OCI-LY7 (cell line): ENCODE results near the gene PSMB11.

Experiments used
- EZH2phosphoT487 ChIP-seq: fragments of 200-600 bp; sonication (generic); IDR thresholded peaks from 2 replicates; pipeline ENCODE4 v1.6.1; 2018; ENCODE audit warnings: low read depth, borderline replicate concordance, mild to moderate bottlenecking, mixed run types, antibody characterized with exemption, low read length, moderate library complexity, mixed read lengths
- TF ChIP-seq, protein P1 (sequence below): fragments of 200-600 bp; sonication (generic); conservative IDR thresholded peaks from 2 replicates; pipeline ENCODE4 v1.5.1; 2014; ENCODE audit warnings: mild to moderate bottlenecking, antibody characterized with exemption, low read length, moderate library complexity, mixed read lengths

DNA sequence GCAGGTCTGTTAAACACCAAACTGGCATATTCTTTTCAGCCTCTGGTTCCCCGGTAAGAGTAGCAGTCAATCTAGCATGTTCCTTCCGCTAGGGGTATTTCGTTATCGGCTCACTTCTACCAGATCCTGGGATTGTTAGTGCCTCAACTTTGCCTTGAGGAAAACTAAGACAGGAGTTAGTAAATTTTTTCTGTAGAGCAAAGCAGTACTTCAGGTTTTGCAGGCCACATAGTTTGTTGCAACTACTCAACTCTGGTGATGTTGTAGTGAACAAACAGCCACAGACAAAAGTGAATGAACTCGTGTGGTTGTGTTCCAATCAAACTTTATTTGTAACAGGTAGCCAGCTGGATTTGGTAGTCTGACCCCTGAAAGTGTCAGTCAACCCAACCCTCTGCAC is 21.6 kb downstream of the PSMB11 start:
- TF ChIP-seq, protein P1, sequence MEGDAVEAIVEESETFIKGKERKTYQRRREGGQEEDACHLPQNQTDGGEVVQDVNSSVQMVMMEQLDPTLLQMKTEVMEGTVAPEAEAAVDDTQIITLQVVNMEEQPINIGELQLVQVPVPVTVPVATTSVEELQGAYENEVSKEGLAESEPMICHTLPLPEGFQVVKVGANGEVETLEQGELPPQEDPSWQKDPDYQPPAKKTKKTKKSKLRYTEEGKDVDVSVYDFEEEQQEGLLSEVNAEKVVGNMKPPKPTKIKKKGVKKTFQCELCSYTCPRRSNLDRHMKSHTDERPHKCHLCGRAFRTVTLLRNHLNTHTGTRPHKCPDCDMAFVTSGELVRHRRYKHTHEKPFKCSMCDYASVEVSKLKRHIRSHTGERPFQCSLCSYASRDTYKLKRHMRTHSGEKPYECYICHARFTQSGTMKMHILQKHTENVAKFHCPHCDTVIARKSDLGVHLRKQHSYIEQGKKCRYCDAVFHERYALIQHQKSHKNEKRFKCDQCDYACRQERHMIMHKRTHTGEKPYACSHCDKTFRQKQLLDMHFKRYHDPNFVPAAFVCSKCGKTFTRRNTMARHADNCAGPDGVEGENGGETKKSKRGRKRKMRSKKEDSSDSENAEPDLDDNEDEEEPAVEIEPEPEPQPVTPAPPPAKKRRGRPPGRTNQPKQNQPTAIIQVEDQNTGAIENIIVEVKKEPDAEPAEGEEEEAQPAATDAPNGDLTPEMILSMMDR = no peak
- no peak for TF ChIP-seq EZH2phosphoT487
